GM19099 (cell line): ENCODE measurements around the gene STXBP1.

ENCODE experiments used
- POLR2A ChIP-seq: IDR thresholded peaks from 3 replicates; pipeline ENCODE4 v1.6.1; 2011; ENCODE audit warnings: low read depth; ENCODE audit not compliant: insufficient read length; ENCODE audit errors: extremely low read depth

Gene STXBP1

GRCh38 chr9:127634021-127634420 is 21.9 kb downstream of the STXBP1 start:
- TF ChIP-seq POLR2A: no peak

GRCh38 chr9:127634698-127635097 is 22.6 kb downstream of the STXBP1 start:
- no peak for TF ChIP-seq POLR2A

GRCh38 chr9:127635201-127635735 is 23.2 kb downstream of the STXBP1 start:
- TF ChIP-seq POLR2A: no peak

GRCh38 chr9:127637322-127637847 is 25.3 kb downstream of the STXBP1 start:
- TF ChIP-seq POLR2A: no peak

- TF ChIP-seq POLR2A: no peak
These were observed 28.9 kb downstream of the STXBP1 start for GRCh38 chr9:127640908-127641545.

- no peak for TF ChIP-seq POLR2A
These were observed 30.1 kb downstream of the STXBP1 start for GRCh38 chr9:127642082-127642740.

GRCh38 chr9:127644146-127644827 is 32.2 kb downstream of the STXBP1 start:
- TF ChIP-seq POLR2A: no peak

GRCh38 chr9:127644943-127645342 is 32.9 kb downstream of the STXBP1 start:
- TF ChIP-seq POLR2A: no peak

GRCh38 chr9:127647451-127647850 is 35.4 kb downstream of the STXBP1 start:
- TF ChIP-seq POLR2A: no peak

- no peak for TF ChIP-seq POLR2A
These were observed 38.4 kb downstream of the STXBP1 start for GRCh38 chr9:127650518-127650917.

- TF ChIP-seq POLR2A: no peak
These were observed 39.9 kb downstream of the STXBP1 start for GRCh38 chr9:127651697-127652610.

- no peak for TF ChIP-seq POLR2A
These were observed 40.7 kb downstream of the STXBP1 start for GRCh38 chr9:127652733-127653132.

GRCh38 chr9:127654619-127655018 is 42.5 kb downstream of the STXBP1 start:
- no peak for TF ChIP-seq POLR2A

- no peak for TF ChIP-seq POLR2A
These were observed 46.4 kb downstream of the STXBP1 start for GRCh38 chr9:127658428-127658827.
